ENCODE measurements around the gene CTCF.
A peak's percentile ranks its signal among the peaks of the same experiment; 100 is the strongest.

The CTCF gene

GRCh38 chr16:67555795-67556212 is 6.5 kb upstream of the CTCF start:
- H3K9me3 Mint-ChIP-seq = no peaks in the 10 kb centered on the region
- H3K4me1 Mint-ChIP-seq = peaks cover 14% of the 10 kb centered on the region
- H3K36me3 Mint-ChIP-seq (ENCODE audit: low read depth) = no peaks in the 10 kb centered on the region
- H3K4me3 Mint-ChIP-seq = no peak overlapping the region
- no peak for TF ChIP-seq CTCF (IDR thresholded peaks at IDR 0.05)
- H3K27ac Mint-ChIP-seq = no peak overlapping the region
- DNase-seq = no peak
- peaks cover 5% of the 10 kb centered on the region for H3K27me3 Mint-ChIP-seq (ENCODE audit: low read depth, poor library complexity)

- no peak overlapping the region for H3K4me3 Mint-ChIP-seq
Measured at GRCh38 chr16:67558859-67559258, 3.5 kb upstream of the CTCF start.

GRCh38 chr16:67560827-67561342 is 1.4 kb upstream of the CTCF start:
- peaks cover 27% of the 10 kb centered on the region for H3K4me1 Mint-ChIP-seq
- no peak for DNase-seq
- H3K36me3 Mint-ChIP-seq (ENCODE audit: low read depth) = no peaks in the 10 kb centered on the region
- TF ChIP-seq CTCF (IDR thresholded peaks at IDR 0.05) = no peak
- no peaks in the 10 kb centered on the region for H3K27me3 Mint-ChIP-seq (ENCODE audit: low read depth, poor library complexity)
- peak overlapping the region; percentile 93 for H3K27ac Mint-ChIP-seq
- H3K4me3 Mint-ChIP-seq = peak overlapping the region; percentile 85
- no peaks in the 10 kb centered on the region for H3K9me3 Mint-ChIP-seq

More at GRCh38 chr16:67558859-67559258, 3.5 kb upstream of the CTCF start:
- no peaks in the 10 kb centered on the region for H3K36me3 Mint-ChIP-seq (ENCODE audit: low read depth)
- no peaks in the 10 kb centered on the region for H3K9me3 Mint-ChIP-seq
- TF ChIP-seq CTCF (IDR thresholded peaks at IDR 0.05) = no peak
- peaks cover 16% of the 10 kb centered on the region for H3K4me1 Mint-ChIP-seq
- no peak for DNase-seq
- H3K27ac Mint-ChIP-seq = no peak overlapping the region
- H3K27me3 Mint-ChIP-seq (ENCODE audit: low read depth, poor library complexity) = no peaks in the 10 kb centered on the region

GRCh38 chr16:67561501-67561823 is 864 bp upstream of the CTCF start:
- TF ChIP-seq CTCF (IDR thresholded peaks at IDR 0.05) = no peak
- H3K4me1 Mint-ChIP-seq = peaks cover 27% of the 10 kb centered on the region
- H3K27ac Mint-ChIP-seq = peak overlapping the region; percentile 93
- H3K4me3 Mint-ChIP-seq = peak overlapping the region; percentile 85
- no peaks in the 10 kb centered on the region for H3K36me3 Mint-ChIP-seq (ENCODE audit: low read depth)
- no peaks in the 10 kb centered on the region for H3K9me3 Mint-ChIP-seq
- H3K27me3 Mint-ChIP-seq (ENCODE audit: low read depth, poor library complexity) = no peaks in the 10 kb centered on the region
- DNase-seq = peak; percentile 26

GRCh38 chr16:67561824-67562525 is 351 bp upstream of the CTCF start:
- Mint-ChIP-seq H3K4me1 (peaks cover 31% of the 10 kb centered on the region), H3K9me3 (no peaks in the 10 kb centered on the region), H3K27me3 (ENCODE audit: low read depth, poor library complexity) (no peaks in the 10 kb centered on the region), H3K36me3 (ENCODE audit: low read depth) (peaks cover 3% of the 10 kb centered on the region), H3K4me3 (peak overlapping the region; percentile 85), H3K27ac (peak overlapping the region; percentile 93)
- TF ChIP-seq CTCF (IDR thresholded peaks at IDR 0.05) = no peak
- DNase-seq = peak; percentile 94

All from nephron progenitor cell (in vitro differentiated cells).